ENCODE measurements around the gene HOXD3. TPM values are rescaled to one million over a fixed set of nuclear protein-coding genes. Genes with fewer than 3 reads are reported as not detected.

HOXD3 gene
- total RNA-seq, 8 experiments from 2014 or later: 8.9 to 47.6 (median 22.3) TPM

DNA sequence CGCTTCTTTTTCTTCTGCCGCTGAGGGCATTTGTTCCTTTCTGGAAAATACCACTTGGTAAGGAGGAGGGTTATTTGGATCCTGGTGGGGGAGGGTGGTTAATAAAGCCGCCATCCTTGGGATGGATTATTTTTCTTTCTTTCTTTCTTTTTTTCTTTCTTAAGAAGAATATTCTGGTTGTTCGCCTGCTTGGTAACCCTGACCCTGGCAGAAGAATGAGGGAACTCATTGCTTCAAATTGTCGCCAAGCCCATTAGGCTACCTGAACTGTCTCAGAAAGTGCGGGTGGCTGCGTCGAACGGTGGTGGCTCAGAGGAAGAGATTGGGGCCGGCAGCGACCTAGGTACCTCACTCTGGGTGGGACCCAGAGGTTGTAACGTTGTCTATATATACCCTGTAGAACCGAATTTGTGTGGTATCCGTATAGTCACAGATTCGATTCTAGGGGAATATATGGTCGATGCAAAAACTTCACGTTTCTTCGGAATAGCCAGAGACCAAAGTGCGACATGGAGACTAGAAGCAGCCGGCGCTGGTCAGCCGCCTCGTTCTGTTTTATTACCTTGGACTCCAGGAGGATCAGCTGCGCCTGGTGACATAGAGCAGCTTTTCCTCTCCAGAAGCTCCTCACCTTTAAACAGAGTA, 7.0 kb upstream of the HOXD3 start:
- H3K4me1 ChIP-seq (replicated peaks in 1 of 2): peaks cover 69 to 93% of the 10 kb centered on the region in 2 donors
- ATAC-seq (replicated peaks in 6 of 8): no peak
- 0 to 98% (median 49%) methylated on average over 3 to 18 of the region's 24 CpGs; no CpG with 5 or more reads in 2 of the 10 experiments for WGBS, 10 experiments
- in situ Hi-C loops (cut with MboI; ENCODE audit: low pct_unique_long_range_greater_than_20kb in 2 of 9, low sequenced_read_pairs in 9 of 9, unreplicated experiment in 9 of 9): loop anchor here (10.0 to 25.0 kb wide), 10 partner anchors 305 to 1612 kb away; no protein-coding TSS in a partner anchor
- peak overlapping the region; percentile 32 to 77 for H3K27ac ChIP-seq
- H3K4me3 ChIP-seq: peak overlapping the region; percentile 26 to 41 (median 39)

DNA sequence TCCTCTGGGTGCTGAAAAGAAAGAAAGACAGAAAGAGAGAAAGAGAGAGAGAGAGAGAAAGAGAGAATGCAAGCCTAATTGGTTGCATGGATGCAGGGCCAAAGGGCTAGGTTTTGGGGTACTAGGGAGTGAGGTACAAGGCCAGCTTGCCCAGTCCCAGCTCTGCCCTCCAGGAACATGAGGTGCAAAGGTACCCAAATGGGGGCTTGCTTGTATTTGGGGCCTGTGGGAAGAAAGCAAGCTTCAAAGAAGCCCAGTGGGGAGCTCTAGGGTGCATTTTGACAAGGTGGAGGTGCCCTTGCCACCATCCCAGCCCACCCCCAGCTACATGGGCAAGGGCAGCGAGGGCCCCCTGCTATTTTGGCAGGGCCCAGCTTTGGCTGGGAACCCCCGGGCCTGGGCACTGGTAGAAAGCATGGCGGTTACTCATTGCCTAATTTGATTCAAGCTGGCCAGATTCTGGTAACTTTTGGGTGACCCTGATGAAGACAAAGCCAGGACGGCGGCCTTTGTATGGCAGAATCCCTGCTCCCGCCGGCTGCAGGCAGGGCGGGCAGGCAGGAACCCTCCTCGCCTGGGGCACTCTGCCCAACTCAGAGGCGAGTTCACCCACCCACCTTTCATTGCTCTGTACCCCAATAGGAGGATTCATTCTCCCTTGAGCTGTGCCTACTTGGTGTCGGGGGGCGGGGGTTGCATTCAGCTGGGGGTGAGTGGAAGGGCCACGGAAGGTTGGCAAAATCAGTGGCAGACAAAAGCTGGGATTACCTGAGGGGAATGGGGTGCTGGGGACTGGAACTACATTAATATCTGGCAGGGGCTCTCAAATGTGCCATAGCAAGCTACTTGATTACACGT, 6.3 kb upstream of the HOXD3 start:
- 0 to 77% (median 70%) methylated on average over 1 to 3 of the region's 14 CpGs; no CpG with 5 or more reads in 5 of the 10 experiments for WGBS, 10 experiments
- Histone ChIP-seq H3K27ac (peak overlapping the region; percentile 52 to 77), H3K4me1 (replicated peaks in 1 of 2) (peaks cover 69 to 93% of the 10 kb centered on the region in 2 donors)

GRCh38 chr2:176151442-176152287, 5.4 kb upstream of the HOXD3 start, which contains the start of gene HOXD4:
HOXD4 (plus strand) TSS chr2:176151550; CDS start chr2:176151634, 84 bp downstream.
- 0 to 90% (median 4%) methylated on average over 1 to 10 of the region's 55 CpGs; no CpG with 5 or more reads in 3 of the 10 experiments for WGBS, 10 experiments
- Histone ChIP-seq H3K27ac (peak within 1 kb of the TSS; percentile 52 to 85), H3K4me3 (peak within 1 kb of the TSS; percentile 26 to 41 (median 39)), H3K4me1 (replicated peaks in 1 of 2) (peaks cover 67 to 93% of the 10 kb centered on the region in 2 donors)
- in situ Hi-C loops (cut with MboI; ENCODE audit: low pct_unique_long_range_greater_than_20kb in 2 of 9, low sequenced_read_pairs in 9 of 9, unreplicated experiment in 9 of 9): no loop called here
- ATAC-seq (replicated peaks in 6 of 8): peak in 7 of 8 experiments; percentile 26 to 60 (median 46)

More for the DNA sequence above, 6.3 kb upstream of the HOXD3 start:
- H3K4me3 ChIP-seq: peak overlapping the region; percentile 26 to 41 (median 39)
- peak in 4 of 8 experiments; percentile 11 to 18 (median 14) for ATAC-seq (replicated peaks in 6 of 8)
- in situ Hi-C loops (cut with MboI; ENCODE audit: low pct_unique_long_range_greater_than_20kb in 2 of 9, low sequenced_read_pairs in 9 of 9, unreplicated experiment in 9 of 9): no loop called here

DNA sequence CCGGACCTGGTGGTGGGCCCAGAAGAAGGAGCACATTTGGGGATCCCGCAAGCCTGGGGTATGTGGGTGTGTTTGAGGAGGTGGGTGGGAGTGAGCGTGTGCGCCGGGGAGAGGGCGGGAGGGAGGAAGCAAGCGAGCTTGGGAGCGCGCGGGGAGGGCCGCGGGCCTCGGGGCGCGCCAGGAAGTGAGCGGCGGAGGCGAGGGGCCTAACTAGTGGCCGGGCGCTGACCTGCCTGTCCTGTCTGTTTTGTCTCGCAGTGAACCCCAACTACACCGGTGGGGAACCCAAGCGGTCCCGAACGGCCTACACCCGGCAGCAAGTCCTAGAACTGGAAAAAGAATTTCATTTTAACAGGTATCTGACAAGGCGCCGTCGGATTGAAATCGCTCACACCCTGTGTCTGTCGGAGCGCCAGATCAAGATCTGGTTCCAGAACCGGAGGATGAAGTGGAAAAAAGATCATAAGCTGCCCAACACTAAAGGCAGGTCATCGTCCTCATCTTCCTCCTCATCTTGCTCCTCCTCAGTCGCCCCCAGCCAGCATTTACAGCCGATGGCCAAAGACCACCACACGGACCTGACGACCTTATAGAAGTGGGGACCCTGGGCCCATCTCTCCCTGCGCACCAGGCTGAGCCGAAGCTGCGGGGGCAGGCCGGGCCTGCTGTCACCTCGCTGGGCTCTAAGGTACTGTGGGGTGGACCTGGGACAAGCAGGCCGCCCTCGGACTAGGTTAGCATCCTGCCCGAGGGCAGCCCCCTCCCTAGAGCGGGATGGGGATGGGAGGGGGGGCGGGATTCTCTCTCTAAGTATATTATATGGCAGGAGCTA, 4.5 kb upstream of the HOXD3 start:
- Histone ChIP-seq H3K4me3 (peak overlapping the region; percentile 26 to 41 (median 39)), H3K27ac (peak overlapping the region; percentile 21 to 85), H3K4me1 (replicated peaks in 1 of 2) (peaks cover 60 to 96% of the 10 kb centered on the region in 2 donors)
- ATAC-seq (replicated peaks in 6 of 8): peak in 7 of 8 experiments; percentile 7 to 32 (median 15)
- in situ Hi-C loops (cut with MboI; ENCODE audit: low pct_unique_long_range_greater_than_20kb in 2 of 9, low sequenced_read_pairs in 9 of 9, unreplicated experiment in 9 of 9): no loop called here
- whole genome bisulfite sequencing, 10 experiments: 0 to 88% (median 3%) methylated on average over 1 to 12 of the region's 48 CpGs; no CpG with 5 or more reads in 6 of the 10 experiments

GRCh38 chr2:176154576-176155252, 2.4 kb upstream of the HOXD3 start:
- WGBS, 10 experiments: 0 to 98% (median 11%) methylated on average over 2 to 10 of the region's 11 CpGs
- H3K4me1 ChIP-seq (replicated peaks in 1 of 2): peaks cover 51 to 95% of the 10 kb centered on the region in 2 donors
- peak overlapping the region in 1 of 2 donors; percentile 85 for H3K27ac ChIP-seq
- peak overlapping the region in 2 of 5 donors; percentile 7 to 40 for H3K4me3 ChIP-seq
- in situ Hi-C loops (cut with MboI; ENCODE audit: low pct_unique_long_range_greater_than_20kb in 2 of 9, low sequenced_read_pairs in 9 of 9, unreplicated experiment in 9 of 9): no loop called here
- no peak for ATAC-seq (replicated peaks in 6 of 8)

- Histone ChIP-seq H3K4me3 (peak overlapping the region in 2 of 5 donors; percentile 40), H3K4me1 (replicated peaks in 1 of 2) (peaks cover 46 to 95% of the 10 kb centered on the region in 2 donors), H3K27ac (peak overlapping the region; percentile 27 to 85)
- 0 to 92% (median 25%) methylated on average over 1 to 4 of the region's 6 CpGs; no CpG with 5 or more reads in 2 of the 10 experiments for WGBS, 10 experiments
- no peak for ATAC-seq (replicated peaks in 6 of 8)
- in situ Hi-C loops (cut with MboI; ENCODE audit: low pct_unique_long_range_greater_than_20kb in 2 of 9, low sequenced_read_pairs in 9 of 9, unreplicated experiment in 9 of 9): no loop called here
Measured at GRCh38 chr2:176155356-176156044, 1.6 kb upstream of the HOXD3 start.

DNA sequence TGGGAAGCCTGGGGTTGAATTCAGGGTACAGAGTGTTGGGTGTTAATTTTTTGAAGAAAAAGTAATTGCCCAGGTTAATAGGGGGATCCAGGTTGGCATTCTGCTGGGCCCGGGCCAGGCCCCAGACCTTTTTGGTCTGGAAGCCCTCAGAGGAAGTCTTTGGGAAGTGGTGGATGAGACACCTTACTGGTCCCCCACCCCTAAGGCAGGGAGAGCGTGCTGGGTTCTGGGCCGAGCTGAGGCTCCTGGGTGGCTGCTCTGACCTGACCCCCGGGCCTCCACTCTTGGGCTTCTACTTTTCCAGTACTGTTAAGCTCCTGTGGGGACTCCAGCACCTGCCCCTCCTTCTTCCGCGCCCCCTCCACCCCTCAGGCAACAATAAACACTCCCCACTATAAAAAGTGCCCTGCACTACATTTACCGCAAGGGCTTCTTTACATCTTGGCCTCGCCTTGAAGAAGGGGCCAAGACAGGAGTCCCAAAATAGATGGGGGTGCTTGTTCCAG, 753 bp upstream of the HOXD3 start:
- in situ Hi-C loops (cut with MboI; ENCODE audit: low pct_unique_long_range_greater_than_20kb in 2 of 9, low sequenced_read_pairs in 9 of 9, unreplicated experiment in 9 of 9): no loop called here
- H3K27ac ChIP-seq: peak overlapping the region; percentile 89 to 94
- peaks cover 39 to 95% of the 10 kb centered on the region in 2 donors for H3K4me1 ChIP-seq (replicated peaks in 1 of 2)
- ATAC-seq (replicated peaks in 6 of 8): no peak
- 0 to 93% (median 17%) methylated on average over 1 to 3 of the region's 8 CpGs; no CpG with 5 or more reads in 5 of the 10 experiments for WGBS, 10 experiments
- peak overlapping the region; percentile 20 to 42 (median 40) for H3K4me3 ChIP-seq

- peak; percentile 13 to 64 (median 54) for ATAC-seq (replicated peaks in 6 of 8)
- WGBS, 10 experiments: 0 to 12% (median 4%) methylated on average over 2 to 20 of the region's 43 CpGs; no CpG with 5 or more reads in 3 of the 10 experiments
- in situ Hi-C loops (cut with MboI; ENCODE audit: low pct_unique_long_range_greater_than_20kb in 2 of 9, low sequenced_read_pairs in 9 of 9, unreplicated experiment in 9 of 9): no loop called here
- Histone ChIP-seq H3K4me1 (replicated peaks in 1 of 2) (peaks cover 39 to 99% of the 10 kb centered on the region in 2 donors), H3K4me3 (peak overlapping the region; percentile 20 to 42 (median 40)), H3K27ac (peak overlapping the region; percentile 89 to 94)
Measured at GRCh38 chr2:176157499-176158185, 535 bp downstream of the HOXD3 start.

DNA sequence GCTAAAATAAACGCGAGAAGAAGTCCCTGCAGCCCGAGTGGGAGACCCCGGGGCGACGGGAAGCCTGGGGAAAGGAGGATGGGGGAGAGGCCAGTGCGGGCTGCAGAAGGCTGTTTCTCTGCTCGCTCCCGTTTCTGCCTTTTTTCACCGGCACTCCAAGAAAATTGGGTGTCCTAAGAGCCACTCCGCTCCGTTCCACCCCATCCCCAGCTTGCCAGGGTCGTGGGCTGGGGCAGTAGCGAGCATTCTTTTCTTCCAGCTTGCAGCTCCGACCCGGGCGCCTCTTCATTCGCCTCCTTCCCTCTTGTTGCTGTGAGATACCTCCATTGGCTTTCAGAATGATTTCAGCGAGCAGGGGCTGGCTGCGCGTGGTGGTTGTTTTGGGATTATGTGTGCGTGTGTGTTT, 1.1 kb downstream of the HOXD3 start:
- in situ Hi-C loops (cut with MboI; ENCODE audit: low pct_unique_long_range_greater_than_20kb in 2 of 9, low sequenced_read_pairs in 9 of 9, unreplicated experiment in 9 of 9): no loop called here
- peak in 7 of 8 experiments; percentile 4 to 39 (median 18) for ATAC-seq (replicated peaks in 6 of 8)

More for the DNA sequence above, 1.1 kb downstream of the HOXD3 start:
- WGBS, 10 experiments: 0 to 49% (median 0%) methylated on average over 1 to 18 of the region's 22 CpGs
- Histone ChIP-seq H3K4me3 (peak overlapping the region; percentile 20 to 42 (median 40)), H3K27ac (peak overlapping the region; percentile 89 to 94), H3K4me1 (replicated peaks in 1 of 2) (peaks cover 37 to 99% of the 10 kb centered on the region in 2 donors)
